ENCODE measurements around the gene SAMD5. TPM values are rescaled to one million over a fixed set of nuclear protein-coding genes. Genes with fewer than 3 reads are reported as not detected.

The SAMD5 gene
- total and polyA plus RNA-seq, 9 donors: 1.8 to 5.8 (median 2.2) TPM

DNA sequence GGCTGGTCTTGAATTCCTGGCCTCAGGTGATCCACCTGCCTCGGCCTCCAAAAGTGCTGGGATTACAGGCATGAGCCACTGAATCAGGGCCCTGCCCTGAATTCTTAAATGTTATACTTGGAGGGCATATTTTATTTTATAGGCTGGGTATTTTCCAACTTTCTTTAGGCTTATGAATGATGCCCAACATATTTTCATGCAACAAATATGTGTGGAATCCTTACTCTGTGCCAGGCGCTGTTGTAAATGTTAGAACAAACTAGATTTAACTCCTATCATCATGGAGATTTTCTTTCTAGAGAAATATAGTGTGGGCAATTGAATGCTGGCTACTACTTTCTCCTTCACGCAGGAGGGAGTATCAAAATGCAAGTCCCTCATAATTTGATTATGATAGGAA, 71.2 kb downstream of the SAMD5 start:
- H3K9me3 ChIP-seq (replicated peaks; ENCODE audit: control insufficient read depth, low read depth, low read length): no peaks in the 10 kb centered on the region
- no peaks in the 10 kb centered on the region for H3K36me3 ChIP-seq (ENCODE audit: control insufficient read depth, insufficient read depth, low read length)
- WGBS (ENCODE audit: insufficient coverage): no CpG with 5 or more reads among the region's 3 CpGs
- H3K4me3 ChIP-seq (ENCODE audit: low read length): no peak overlapping the region
- H3K27ac ChIP-seq (ENCODE audit: low read length): no peak overlapping the region
- H3K4me1 ChIP-seq (ENCODE audit: control insufficient read depth, insufficient read depth, low read length): peaks cover 8% of the 10 kb centered on the region
- H3K27me3 ChIP-seq (ENCODE audit: control insufficient read depth, insufficient read depth, low read length): no peaks in the 10 kb centered on the region
- DNase-seq: peak; percentile 54

- Histone ChIP-seq H3K4me1 (ENCODE audit: control insufficient read depth, insufficient read depth, low read length) (peaks cover 8% of the 10 kb centered on the region), H3K4me3 (ENCODE audit: low read length) (no peak overlapping the region), H3K27ac (ENCODE audit: low read length) (no peak overlapping the region), H3K36me3 (ENCODE audit: control insufficient read depth, insufficient read depth, low read length) (no peaks in the 10 kb centered on the region), H3K27me3 (ENCODE audit: control insufficient read depth, insufficient read depth, low read length) (no peaks in the 10 kb centered on the region), H3K9me3 (replicated peaks; ENCODE audit: control insufficient read depth, low read depth, low read length) (no peaks in the 10 kb centered on the region)
- WGBS (ENCODE audit: insufficient coverage): no CpG with 5 or more reads among the region's 1 CpG
- DNase-seq: no peak
These were observed 74.5 kb downstream of the SAMD5 start for GRCh38 chr6:147582991-147583390.

DNA sequence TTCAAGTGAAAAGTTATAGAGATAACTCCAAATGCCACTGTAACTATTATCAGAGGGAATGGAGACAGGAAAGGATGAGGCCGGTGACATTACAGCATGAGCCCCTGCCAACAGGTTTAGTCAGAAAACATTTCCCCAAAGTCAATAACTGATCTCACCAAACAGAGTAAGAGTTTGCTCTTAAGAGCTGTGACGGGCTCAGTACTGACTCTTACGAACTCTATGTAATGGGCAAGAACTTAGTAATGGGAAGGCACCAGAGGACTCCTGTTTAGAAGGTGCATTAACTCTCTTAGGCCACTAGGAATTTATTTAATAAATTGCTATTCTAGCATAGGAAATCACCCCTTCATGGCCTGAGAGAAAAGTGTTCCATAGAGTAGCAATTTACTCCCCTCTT, 76.8 kb downstream of the SAMD5 start:
- no peaks in the 10 kb centered on the region for H3K36me3 ChIP-seq (ENCODE audit: control insufficient read depth, insufficient read depth, low read length)
- H3K4me1 ChIP-seq (ENCODE audit: control insufficient read depth, insufficient read depth, low read length): peaks cover 4% of the 10 kb centered on the region
- DNase-seq: no peak
- H3K27me3 ChIP-seq (ENCODE audit: control insufficient read depth, insufficient read depth, low read length): no peaks in the 10 kb centered on the region
- no peaks in the 10 kb centered on the region for H3K9me3 ChIP-seq (replicated peaks; ENCODE audit: control insufficient read depth, low read depth, low read length)
- WGBS (ENCODE audit: insufficient coverage): no CpG with 5 or more reads among the region's 3 CpGs
- H3K4me3 ChIP-seq (ENCODE audit: low read length): no peak overlapping the region
- H3K27ac ChIP-seq (ENCODE audit: low read length): no peak overlapping the region

DNA sequence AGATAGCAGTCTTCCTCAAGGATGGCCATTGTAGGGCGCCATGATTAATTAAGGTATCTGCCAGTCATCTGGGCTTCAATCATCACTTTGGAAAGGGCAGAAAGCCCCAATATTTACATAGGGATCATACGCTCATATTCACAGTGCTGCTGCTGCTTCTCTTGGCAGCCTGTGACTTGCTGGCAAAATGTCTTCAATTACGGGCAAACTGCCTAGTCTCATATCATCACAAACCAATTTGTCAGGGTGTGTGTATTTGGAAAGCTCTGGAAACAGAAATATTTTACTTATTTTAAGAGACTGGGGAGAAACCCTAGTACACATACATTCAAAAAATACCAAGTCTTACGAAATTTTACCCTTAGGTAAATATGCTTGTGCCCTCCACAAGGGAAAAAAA, 77.6 kb downstream of the SAMD5 start:
- peak; percentile 88 for DNase-seq
- Histone ChIP-seq H3K36me3 (ENCODE audit: control insufficient read depth, insufficient read depth, low read length) (no peaks in the 10 kb centered on the region), H3K27me3 (ENCODE audit: control insufficient read depth, insufficient read depth, low read length) (no peaks in the 10 kb centered on the region), H3K4me3 (ENCODE audit: low read length) (no peak overlapping the region), H3K4me1 (ENCODE audit: control insufficient read depth, insufficient read depth, low read length) (peaks cover 4% of the 10 kb centered on the region), H3K9me3 (replicated peaks; ENCODE audit: control insufficient read depth, low read depth, low read length) (no peaks in the 10 kb centered on the region), H3K27ac (ENCODE audit: low read length) (no peak overlapping the region)
- no CpG with 5 or more reads among the region's 4 CpGs for WGBS (ENCODE audit: insufficient coverage)

DNA sequence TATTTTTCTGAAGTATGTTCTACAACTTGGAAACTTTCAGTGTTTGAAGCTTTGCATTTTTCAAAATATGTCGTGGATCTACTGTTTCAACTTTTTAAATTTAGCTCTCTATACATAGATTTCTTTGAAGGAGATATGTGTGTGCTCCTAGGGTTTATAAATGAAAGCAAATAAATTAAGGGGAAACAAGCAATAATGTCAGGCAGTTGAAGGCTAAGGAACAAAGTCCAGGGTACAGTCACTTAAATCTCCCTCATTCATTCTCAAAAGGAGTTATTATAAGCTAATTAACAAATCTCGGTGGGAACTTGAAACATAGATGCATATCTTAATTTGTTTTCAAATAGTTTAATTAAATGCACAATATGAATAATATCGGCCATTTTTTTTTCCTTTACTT, 79.4 kb downstream of the SAMD5 start:
- no peaks in the 10 kb centered on the region for H3K4me1 ChIP-seq (ENCODE audit: control insufficient read depth, insufficient read depth, low read length)
- H3K27ac ChIP-seq (ENCODE audit: low read length): no peak overlapping the region
- H3K9me3 ChIP-seq (replicated peaks; ENCODE audit: control insufficient read depth, low read depth, low read length): no peaks in the 10 kb centered on the region
- peaks cover 2% of the 10 kb centered on the region for H3K27me3 ChIP-seq (ENCODE audit: control insufficient read depth, insufficient read depth, low read length)
- no peak for DNase-seq
- H3K4me3 ChIP-seq (ENCODE audit: low read length): no peak overlapping the region
- WGBS (ENCODE audit: insufficient coverage): no CpG with 5 or more reads among the region's 3 CpGs
- H3K36me3 ChIP-seq (ENCODE audit: control insufficient read depth, insufficient read depth, low read length): no peaks in the 10 kb centered on the region

DNA sequence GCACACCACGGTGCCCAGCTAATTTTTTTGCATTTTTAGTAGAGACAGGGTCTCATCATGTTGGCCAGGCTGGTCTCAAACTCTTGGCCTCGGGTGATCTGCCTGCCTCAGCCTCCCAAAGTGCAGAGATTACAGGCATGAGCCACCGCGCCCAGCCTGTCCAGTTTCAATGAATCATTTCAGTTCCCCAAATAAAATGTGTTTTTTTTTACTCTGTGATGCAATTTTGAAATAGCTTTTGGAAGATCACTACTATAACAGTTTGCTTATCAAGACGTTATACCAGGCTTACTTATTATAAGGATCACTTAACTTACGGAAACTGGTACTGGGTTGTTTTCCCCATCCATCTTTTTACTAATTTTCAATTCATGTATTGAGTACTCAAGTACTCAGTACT, 80.0 kb downstream of the SAMD5 start:
- H3K4me1 ChIP-seq (ENCODE audit: control insufficient read depth, insufficient read depth, low read length): no peaks in the 10 kb centered on the region
- WGBS (ENCODE audit: insufficient coverage): 79% methylated on average over 2 of the region's 6 CpGs
- H3K36me3 ChIP-seq (ENCODE audit: control insufficient read depth, insufficient read depth, low read length): no peaks in the 10 kb centered on the region
- no peak overlapping the region for H3K27ac ChIP-seq (ENCODE audit: low read length)
- peaks cover 2% of the 10 kb centered on the region for H3K27me3 ChIP-seq (ENCODE audit: control insufficient read depth, insufficient read depth, low read length)
- no peak for DNase-seq
- no peak overlapping the region for H3K4me3 ChIP-seq (ENCODE audit: low read length)
- no peaks in the 10 kb centered on the region for H3K9me3 ChIP-seq (replicated peaks; ENCODE audit: control insufficient read depth, low read depth, low read length)

DNA sequence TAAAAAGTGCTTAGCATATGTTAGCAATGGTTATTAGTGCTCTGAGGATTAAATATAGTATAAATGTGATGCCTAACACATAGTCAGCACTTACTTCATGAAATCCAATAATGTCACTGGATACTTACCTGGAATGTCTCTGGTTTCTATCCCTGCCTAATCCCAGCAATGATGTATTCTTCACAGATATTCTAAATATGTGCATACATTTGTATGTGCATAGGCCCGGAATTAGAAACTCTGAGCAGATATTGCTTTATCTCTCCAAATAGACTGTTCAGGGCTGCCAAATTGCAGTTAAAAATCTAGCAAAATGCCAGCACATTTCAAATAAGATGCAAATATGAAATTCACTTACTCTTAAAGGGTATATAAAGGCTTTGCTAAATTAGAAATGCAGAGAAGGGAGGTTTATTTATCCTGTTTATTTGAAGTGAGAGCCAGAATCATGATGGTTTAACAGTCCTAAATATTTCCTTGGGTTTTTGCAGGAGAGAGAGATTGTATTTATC, 81.3 kb downstream of the SAMD5 start:
- Histone ChIP-seq H3K9me3 (replicated peaks; ENCODE audit: control insufficient read depth, low read depth, low read length) (no peaks in the 10 kb centered on the region), H3K27ac (ENCODE audit: low read length) (no peak overlapping the region), H3K4me3 (ENCODE audit: low read length) (no peak overlapping the region), H3K27me3 (ENCODE audit: control insufficient read depth, insufficient read depth, low read length) (peaks cover 2% of the 10 kb centered on the region), H3K4me1 (ENCODE audit: control insufficient read depth, insufficient read depth, low read length) (no peaks in the 10 kb centered on the region), H3K36me3 (ENCODE audit: control insufficient read depth, insufficient read depth, low read length) (no peaks in the 10 kb centered on the region)
- DNase-seq: no peak
- no CpG with 5 or more reads among the region's 1 CpG for WGBS (ENCODE audit: insufficient coverage)

DNA sequence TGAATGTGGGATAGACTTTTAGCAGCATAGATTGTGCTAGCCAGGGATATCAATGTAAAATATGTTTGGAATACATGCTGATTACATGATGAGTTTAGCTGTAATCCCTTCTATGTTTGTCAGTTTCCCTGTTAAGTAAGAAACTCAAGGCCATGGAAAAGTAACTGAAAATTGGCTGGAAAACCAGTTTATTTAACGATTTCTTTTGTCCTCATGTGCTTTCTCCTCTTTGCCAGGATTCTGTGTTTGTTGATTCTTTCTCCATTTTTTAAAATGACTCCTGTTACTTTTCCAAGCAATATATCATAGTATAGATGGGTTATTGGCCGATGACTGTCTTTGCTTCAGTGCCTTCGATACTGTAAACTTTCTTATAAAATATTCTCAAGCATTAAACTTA, 87.5 kb downstream of the SAMD5 start:
- Histone ChIP-seq H3K4me3 (ENCODE audit: low read length) (no peak overlapping the region), H3K27me3 (ENCODE audit: control insufficient read depth, insufficient read depth, low read length) (peaks cover 2% of the 10 kb centered on the region), H3K27ac (ENCODE audit: low read length) (no peak overlapping the region), H3K4me1 (ENCODE audit: control insufficient read depth, insufficient read depth, low read length) (no peaks in the 10 kb centered on the region), H3K9me3 (replicated peaks; ENCODE audit: control insufficient read depth, low read depth, low read length) (no peaks in the 10 kb centered on the region), H3K36me3 (ENCODE audit: control insufficient read depth, insufficient read depth, low read length) (no peaks in the 10 kb centered on the region)
- no CpG with 5 or more reads among the region's 3 CpGs for WGBS (ENCODE audit: insufficient coverage)
- DNase-seq: peak; percentile 52

DNA sequence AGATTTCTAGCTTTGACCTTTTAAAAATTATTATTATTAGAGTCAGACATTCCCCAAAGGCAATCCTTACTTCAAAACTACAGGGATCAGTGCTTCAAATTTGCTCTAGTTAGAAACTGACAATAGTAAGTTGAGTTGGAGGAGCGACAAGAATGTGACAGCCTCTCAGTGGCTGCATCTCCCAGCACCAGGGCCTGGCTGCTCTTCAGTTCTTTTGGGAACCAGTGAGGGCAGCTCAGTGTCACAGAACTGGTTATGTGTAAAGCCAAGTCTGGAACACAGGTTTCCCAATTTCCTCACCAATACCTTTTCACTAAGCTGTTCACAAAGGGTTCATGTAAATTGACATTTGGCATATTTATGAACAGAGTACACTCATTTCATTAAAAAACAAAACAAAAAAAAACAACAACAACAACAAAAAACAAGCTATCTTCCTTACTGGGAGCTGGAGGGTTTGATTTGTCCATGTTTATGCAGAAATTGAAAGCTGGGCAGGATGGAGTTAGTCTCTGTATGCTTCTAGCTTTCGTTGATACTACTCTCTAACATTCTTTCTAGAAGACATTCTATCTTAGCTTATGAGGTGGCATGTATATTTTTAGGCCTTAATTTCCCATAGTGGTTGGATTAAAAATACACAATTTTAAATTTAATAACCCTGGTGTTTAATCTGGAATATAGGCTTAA, 95.0 kb downstream of the SAMD5 start:
- H3K27ac ChIP-seq (ENCODE audit: low read length): no peak overlapping the region
- no peak for DNase-seq
- WGBS (ENCODE audit: insufficient coverage): 100% methylated on average over 1 of the region's 2 CpGs

GRCh38 chr6:147604373-147604772, 95.9 kb downstream of the SAMD5 start:
- H3K9me3 ChIP-seq (replicated peaks; ENCODE audit: control insufficient read depth, low read depth, low read length): no peaks in the 10 kb centered on the region
- WGBS (ENCODE audit: insufficient coverage): no CpG with 5 or more reads among the region's 4 CpGs
- H3K4me1 ChIP-seq (ENCODE audit: control insufficient read depth, insufficient read depth, low read length): peaks cover 2% of the 10 kb centered on the region
- no peaks in the 10 kb centered on the region for H3K36me3 ChIP-seq (ENCODE audit: control insufficient read depth, insufficient read depth, low read length)
- H3K4me3 ChIP-seq (ENCODE audit: low read length): no peak overlapping the region
- no peaks in the 10 kb centered on the region for H3K27me3 ChIP-seq (ENCODE audit: control insufficient read depth, insufficient read depth, low read length)
- DNase-seq: no peak
- no peak overlapping the region for H3K27ac ChIP-seq (ENCODE audit: low read length)

More for the DNA sequence above, 95.0 kb downstream of the SAMD5 start:
- Histone ChIP-seq H3K9me3 (replicated peaks; ENCODE audit: control insufficient read depth, low read depth, low read length) (no peaks in the 10 kb centered on the region), H3K4me3 (ENCODE audit: low read length) (no peak overlapping the region), H3K4me1 (ENCODE audit: control insufficient read depth, insufficient read depth, low read length) (peaks cover 2% of the 10 kb centered on the region), H3K36me3 (ENCODE audit: control insufficient read depth, insufficient read depth, low read length) (no peaks in the 10 kb centered on the region), H3K27me3 (ENCODE audit: control insufficient read depth, insufficient read depth, low read length) (no peaks in the 10 kb centered on the region)

DNA sequence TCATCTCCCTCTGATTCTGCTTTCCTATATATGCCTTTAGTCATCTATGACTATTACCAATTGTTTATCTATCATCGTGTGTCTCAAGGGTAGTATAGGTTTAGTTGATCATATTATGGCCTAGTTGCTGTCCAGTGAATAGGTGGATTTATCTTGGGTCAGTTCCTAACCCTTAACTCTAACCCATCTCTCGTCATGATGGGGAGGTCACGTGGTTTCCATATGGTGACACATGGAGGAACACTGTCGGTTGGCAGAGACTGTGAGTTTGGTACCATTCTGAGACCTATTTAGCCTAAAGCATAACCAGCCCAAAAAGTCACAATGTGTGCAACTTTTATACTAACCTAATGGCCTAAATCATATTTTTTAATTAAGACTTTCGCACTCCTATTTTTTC, 103.5 kb downstream of the SAMD5 start:
- H3K9me3 ChIP-seq (replicated peaks; ENCODE audit: control insufficient read depth, low read depth, low read length): no peaks in the 10 kb centered on the region
- H3K27me3 ChIP-seq (ENCODE audit: control insufficient read depth, insufficient read depth, low read length): no peaks in the 10 kb centered on the region
- no peaks in the 10 kb centered on the region for H3K4me1 ChIP-seq (ENCODE audit: control insufficient read depth, insufficient read depth, low read length)
- no peak for DNase-seq
- H3K4me3 ChIP-seq (ENCODE audit: low read length): no peak overlapping the region
- no peak overlapping the region for H3K27ac ChIP-seq (ENCODE audit: low read length)
- 100% methylated on average over 3 of the region's 5 CpGs for WGBS (ENCODE audit: insufficient coverage)
- no peaks in the 10 kb centered on the region for H3K36me3 ChIP-seq (ENCODE audit: control insufficient read depth, insufficient read depth, low read length)

Data from muscle of leg (tissue), 11 donors.